Spleen (tissue), 11 donors: ENCODE measurements around the gene RIMKLA. TPM values are rescaled to one million over a fixed set of nuclear protein-coding genes. Genes with fewer than 3 reads are reported as not detected.

Experiments
- DNase-seq: peaks from one replicate; pipeline ENCODE4 v3.0.0-alpha.2; 2020
- H3K27ac ChIP-seq, 8 donors: fragments of 200-600 bp; sonication (generic) in 7 of 8; 1 replicate in 4 of 8; 2 replicates in 4 of 8; pipeline versions ENCODE4 v1.5.0 to v1.8.0; 2016 to 2021; ENCODE audit warnings: inconsistent platforms in 4 of 8, mild to moderate bottlenecking in 4 of 8, moderate library complexity in 1 of 8
- H3K27me3 ChIP-seq, 7 donors: fragments of 200-600 bp; sonication (generic) in 6 of 7; replicated peaks in 1 of 7; 1 replicate in 4 of 7; 2 replicates in 3 of 7; pipeline versions ENCODE4 v1.5.0 to v1.8.0; 2016 to 2021; ENCODE audit warnings: inconsistent platforms in 3 of 7, mild to moderate bottlenecking in 1 of 7
- H3K36me3 ChIP-seq, 6 donors: fragments of 200-600 bp; sonication (generic) in 5 of 6; 1 replicate in 4 of 6; 2 replicates in 2 of 6; pipeline versions ENCODE4 v1.5.0 to v1.8.0; 2016 to 2021; ENCODE audit warnings: inconsistent platforms in 2 of 6
- H3K4me1 ChIP-seq, 6 donors: fragments of 200-600 bp; sonication (generic) in 5 of 6; 1 replicate in 3 of 6; 2 replicates in 3 of 6; pipeline versions ENCODE4 v1.5.0 to v1.8.0; 2016 to 2021; ENCODE audit warnings: inconsistent platforms in 3 of 6
- H3K4me3 ChIP-seq, 8 donors: fragments of 200-600 bp; sonication (generic) in 7 of 8; 1 replicate in 4 of 8; 2 replicates in 4 of 8; pipeline versions ENCODE4 v1.5.0 to v1.8.0; 2016 to 2021; ENCODE audit warnings: inconsistent platforms in 4 of 8, mild to moderate bottlenecking in 4 of 8, moderate library complexity in 2 of 8
- H3K9me3 ChIP-seq, 8 donors: fragments of 200-600 bp; sonication (generic) in 7 of 8; 1 replicate in 4 of 8; 2 replicates in 4 of 8; pipeline versions ENCODE4 v1.5.0 to v1.8.0; 2016 to 2021; ENCODE audit warnings: inconsistent platforms in 4 of 8
- POLR2A ChIP-seq, 3 donors: fragments of 450-650 bp; IDR thresholded peaks; one replicate each; pipeline ENCODE4 v1.5.1; 2017; ENCODE audit warnings: antibody characterized with exemption in 3 of 3, mild to moderate bottlenecking in 1 of 3
- POLR2AphosphoS5 ChIP-seq, 3 donors: sonication (generic); formaldehyde crosslinking; IDR thresholded peaks; one replicate each; pipeline ENCODE4 v1.5.1; 2017; ENCODE audit warnings: antibody characterized with exemption in 3 of 3
- WGBS, 5 donors: extraction: QIAGEN DNeasy Blood & Tissue Kit in 3 of 5; methylation state at CpG; one replicate each; pipeline versions ENCODE4 v1.1.5 to v1.1.7; 2013 to 2018; 5-methylcytosine and 5-hydroxymethylcytosine counted together
- intact Hi-C: fragments of 100-400 bp; cut with DNase I; formaldehyde crosslinking; loops from one replicate; pipeline ENCODE4 v1.15.0; 2023; ENCODE audit warnings: low total_unique reads
- polyA plus RNA-seq, 3 donors: library from polyadenylated mRNA; stranded (reverse); fragments of 200-250 nt; gene quantifications; one replicate each; pipeline ENCODE4 v1.2.1, GENCODE V29; 2013
- total RNA-seq, 7 donors: library from RNA; depleted of rRNA in 3 of 7; stranded (reverse); fragments of >200 nt in 3 of 7; fragmentation: NEBNext Ultra II Directional in 4 of 7; extraction: Animal tissue kit (Norgen Biotek cat#: 25700) in 4 of 7; gene quantifications; one replicate each; pipeline versions ENCODE4 v1.1.0 to v1.2.1, GENCODE V29; 2016 to 2021
- TF ChIP-seq, protein P1 (sequence below), 11 experiments: fragments of 200-600 bp in 7 of 11; fragments of 450-650 bp in 4 of 11; sonication (generic) in 4 of 11; IDR thresholded peaks in 8 of 11; conservative IDR thresholded peaks in 3 of 11; 1 replicate in 7 of 11; 2 replicates in 4 of 11; pipeline versions ENCODE4 v1.4.0 to v1.8.0; 2016 to 2021; ENCODE audit warnings: antibody characterized with exemption in 11 of 11, inconsistent platforms in 4 of 11, mild to moderate bottlenecking in 1 of 11
- donor health status: healthy with polysubstance abuse.
- donor health status: DM: no; HTN: no; CAD: no; lungs with moderate emphysema.
- donor health status: DM: no; HTN: no; CAD: no.
- donor health status: Bipolar disorder and iron deficiency.
- donor health status: healthy.
- donor health status: DM: no; HTN: no; CAD: no.
- donor health status: DM: yes; HTN: yes; CAD: no.

Gene RIMKLA
- total and polyA plus RNA-seq, 10 donors: 0.06 to 1.4 (median 0.28) TPM

DNA sequence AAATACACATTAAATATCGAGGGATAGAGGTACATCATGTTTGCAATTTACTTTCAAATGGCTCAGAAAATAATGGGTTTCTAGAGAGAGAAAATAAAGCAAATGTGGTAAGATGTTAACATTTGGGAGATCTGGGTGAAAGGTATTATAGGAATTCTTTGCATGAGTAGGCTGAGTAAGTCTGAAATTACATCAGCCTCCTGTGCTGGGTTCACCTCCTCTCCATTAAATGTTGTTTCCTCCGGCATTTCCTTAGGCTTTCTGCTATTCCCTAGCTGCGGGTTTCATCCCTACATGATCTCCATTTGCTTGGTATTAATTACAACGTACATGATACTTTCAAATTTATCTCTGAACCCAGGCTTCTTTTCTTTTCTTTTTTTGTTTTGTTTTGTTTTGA lies 43.6 kb downstream of the RIMKLA start:
- H3K36me3 ChIP-seq: no peaks in the 10 kb centered on the region
- no peaks in the 10 kb centered on the region for H3K9me3 ChIP-seq
- TF ChIP-seq, protein P1, sequence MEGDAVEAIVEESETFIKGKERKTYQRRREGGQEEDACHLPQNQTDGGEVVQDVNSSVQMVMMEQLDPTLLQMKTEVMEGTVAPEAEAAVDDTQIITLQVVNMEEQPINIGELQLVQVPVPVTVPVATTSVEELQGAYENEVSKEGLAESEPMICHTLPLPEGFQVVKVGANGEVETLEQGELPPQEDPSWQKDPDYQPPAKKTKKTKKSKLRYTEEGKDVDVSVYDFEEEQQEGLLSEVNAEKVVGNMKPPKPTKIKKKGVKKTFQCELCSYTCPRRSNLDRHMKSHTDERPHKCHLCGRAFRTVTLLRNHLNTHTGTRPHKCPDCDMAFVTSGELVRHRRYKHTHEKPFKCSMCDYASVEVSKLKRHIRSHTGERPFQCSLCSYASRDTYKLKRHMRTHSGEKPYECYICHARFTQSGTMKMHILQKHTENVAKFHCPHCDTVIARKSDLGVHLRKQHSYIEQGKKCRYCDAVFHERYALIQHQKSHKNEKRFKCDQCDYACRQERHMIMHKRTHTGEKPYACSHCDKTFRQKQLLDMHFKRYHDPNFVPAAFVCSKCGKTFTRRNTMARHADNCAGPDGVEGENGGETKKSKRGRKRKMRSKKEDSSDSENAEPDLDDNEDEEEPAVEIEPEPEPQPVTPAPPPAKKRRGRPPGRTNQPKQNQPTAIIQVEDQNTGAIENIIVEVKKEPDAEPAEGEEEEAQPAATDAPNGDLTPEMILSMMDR (IDR thresholded peaks at IDR 0.05 in 8 of 11, conservative IDR thresholded peaks at IDR 0.05 in 3 of 11): no peak
- TF ChIP-seq POLR2AphosphoS5 (IDR thresholded peaks at IDR 0.05) (no peak), POLR2A (IDR thresholded peaks at IDR 0.05) (no peak)
- 79 to 93% (median 89%) methylated on average over 4 of the region's 4 CpGs for WGBS, 5 donors
- no peaks in the 10 kb centered on the region for H3K4me1 ChIP-seq
- no peaks in the 10 kb centered on the region for H3K27me3 ChIP-seq
- no peak for DNase-seq
- H3K27ac ChIP-seq: no peak overlapping the region
- intact Hi-C loops: no loop called here
- no peak overlapping the region for H3K4me3 ChIP-seq

- TF ChIP-seq POLR2A (IDR thresholded peaks at IDR 0.05) (no peak), POLR2AphosphoS5 (IDR thresholded peaks at IDR 0.05) (no peak)
- TF ChIP-seq, protein P1 (IDR thresholded peaks at IDR 0.05 in 8 of 11, conservative IDR thresholded peaks at IDR 0.05 in 3 of 11): no peak
- Histone ChIP-seq H3K27me3 (no peaks in the 10 kb centered on the region), H3K27ac (no peak overlapping the region), H3K4me3 (no peak overlapping the region), H3K4me1 (no peaks in the 10 kb centered on the region), H3K36me3 (no peaks in the 10 kb centered on the region), H3K9me3 (no peaks in the 10 kb centered on the region)
- DNase-seq: no peak
- intact Hi-C loops: no loop called here
- WGBS, 5 donors: 48 to 70% (median 60%) methylated on average over 4 of the region's 4 CpGs
These were observed 46.6 kb downstream of the RIMKLA start for GRCh38 chr1:42427240-42427639.

DNA sequence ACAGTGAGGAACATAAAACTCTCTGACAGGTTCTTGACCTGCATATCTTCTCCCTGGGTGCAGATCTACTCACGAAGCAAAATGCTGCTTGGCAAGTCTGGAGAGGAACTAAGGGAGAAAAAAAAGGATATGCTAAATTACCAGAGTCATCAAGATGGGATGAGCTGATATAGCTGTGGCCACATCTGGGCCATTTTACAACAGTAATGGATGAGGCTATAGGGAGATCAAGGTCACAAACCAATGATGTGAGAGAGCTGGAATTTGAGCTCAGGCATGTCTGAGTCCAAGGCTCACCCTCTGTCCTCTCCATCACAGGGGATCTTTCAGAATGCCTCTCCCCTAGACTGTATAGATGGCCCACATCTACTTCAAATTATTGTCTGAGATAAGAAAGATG lies 49.0 kb downstream of the RIMKLA start:
- WGBS, 5 donors: 41 to 77% (median 54%) methylated on average over 1 of the region's 1 CpG
- H3K36me3 ChIP-seq: no peaks in the 10 kb centered on the region
- intact Hi-C loops: no loop called here
- H3K27me3 ChIP-seq: no peaks in the 10 kb centered on the region
- H3K4me3 ChIP-seq: no peak overlapping the region
- no peaks in the 10 kb centered on the region for H3K4me1 ChIP-seq
- TF ChIP-seq POLR2A (IDR thresholded peaks at IDR 0.05) (no peak), POLR2AphosphoS5 (IDR thresholded peaks at IDR 0.05) (no peak)
- TF ChIP-seq, protein P1 (IDR thresholded peaks at IDR 0.05 in 8 of 11, conservative IDR thresholded peaks at IDR 0.05 in 3 of 11): no peak
- no peak for DNase-seq
- no peak overlapping the region for H3K27ac ChIP-seq
- H3K9me3 ChIP-seq: no peaks in the 10 kb centered on the region

DNA sequence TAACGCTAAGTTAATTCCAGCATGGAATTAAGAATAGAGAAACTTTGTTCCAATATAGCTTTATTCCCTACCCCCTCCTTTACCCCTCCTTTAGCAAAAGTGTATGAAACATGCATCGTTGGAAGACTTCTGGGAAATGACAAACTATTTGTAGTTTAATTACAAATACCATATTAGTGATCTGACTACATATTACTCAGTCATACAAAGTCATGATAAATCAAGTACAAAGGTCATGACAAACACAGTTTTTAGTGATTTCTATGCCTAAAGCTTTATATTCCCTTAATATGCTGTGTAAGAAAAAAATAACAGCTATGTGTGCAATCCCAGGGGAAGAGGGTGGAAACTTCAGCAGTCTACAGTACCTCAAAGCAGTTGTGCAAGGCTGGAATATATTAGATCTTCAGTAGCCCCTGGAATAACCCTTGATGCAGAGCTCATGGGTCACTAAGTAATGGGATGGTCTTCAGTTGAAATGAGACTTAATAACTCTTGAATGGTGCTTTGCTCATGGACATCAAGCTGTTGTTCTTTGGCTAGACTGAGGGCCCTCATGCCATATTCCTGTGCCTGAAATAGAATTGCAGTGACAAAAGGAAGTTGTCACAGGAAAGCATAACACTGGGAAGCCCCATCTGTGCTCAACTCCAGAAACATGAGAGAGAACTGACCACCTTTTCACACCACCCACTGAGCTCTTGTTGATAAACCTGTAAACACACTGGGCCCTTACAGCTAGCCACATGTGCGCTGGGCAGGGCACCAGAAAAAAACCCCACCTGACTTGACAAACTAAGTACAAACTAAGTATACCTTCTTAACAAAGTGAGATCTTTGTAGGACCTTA lies 49.9 kb downstream of the RIMKLA start:
- H3K4me3 ChIP-seq: no peak overlapping the region
- H3K36me3 ChIP-seq: no peaks in the 10 kb centered on the region
- intact Hi-C loops: no loop called here
- H3K9me3 ChIP-seq: no peaks in the 10 kb centered on the region
- H3K4me1 ChIP-seq: no peaks in the 10 kb centered on the region
- no peak overlapping the region for H3K27ac ChIP-seq
- H3K27me3 ChIP-seq: no peaks in the 10 kb centered on the region
- 84 to 95% (median 88%) methylated on average over 3 of the region's 3 CpGs for WGBS, 5 donors
- TF ChIP-seq POLR2A (IDR thresholded peaks at IDR 0.05): no peak
- TF ChIP-seq, protein P1 (IDR thresholded peaks at IDR 0.05 in 8 of 11, conservative IDR thresholded peaks at IDR 0.05 in 3 of 11): no peak
- no peak for TF ChIP-seq POLR2AphosphoS5 (IDR thresholded peaks at IDR 0.05)
- no peak for DNase-seq
